PC-9 (cell line): ENCODE data around the gene CDH12. TPM values are rescaled to one million over a fixed set of nuclear protein-coding genes. Genes with fewer than 3 reads are reported as not detected.

Experiments used
- BruUV-seq: library from RNA; stranded (reverse); fragments of 400-500 nt; replicated peaks from 2 replicates; lab custom pipeline; 2021; lab: Mats Ljungman, UMichigan
- CTCF ChIA-PET: fragments of 300-600 bp; sonication (Branson Sonifier 250); formaldehyde crosslinking; loops from one replicate; lab custom pipeline; 2022; ENCODE audit warnings: antibody characterized with exemption; lab: Charles Lee
- POLR2A ChIA-PET: fragments of 300-600 bp; sonication (Branson Sonifier 250); formaldehyde crosslinking; loops from one replicate; lab custom pipeline; 2022; ENCODE audit warnings: antibody characterized with exemption; ENCODE audit not compliant: unreplicated experiment; lab: Charles Lee
- DNase-seq, 2 experiments: peaks; one replicate each; pipeline versions ENCODE4 v3.0.0 to v3.0.0-alpha.2; 2015 to 2022; ENCODE audit warnings: mixed read lengths in 1 of 2
- H2AFZ ChIP-seq: fragments of 200-600 bp; sonication (generic); 2 replicates; pipeline ENCODE4 v1.8.1; 2017; ENCODE audit warnings: antibody characterized with exemption
- H3F3A ChIP-seq: fragments of 200-600 bp; sonication (generic); 2 replicates; pipeline ENCODE4 v1.8.1; 2017; ENCODE audit warnings: antibody characterized with exemption, mild to moderate bottlenecking, low read depth; ENCODE audit not compliant: insufficient read depth
- H3K27ac ChIP-seq: fragments of 200-600 bp; sonication (generic); 2 replicates; pipeline ENCODE4 v1.6.1; 2016; ENCODE audit warnings: mixed run types
- H3K27me3 ChIP-seq: fragments of 200-600 bp; sonication (generic); 2 replicates; pipeline ENCODE4 v1.6.1; 2016; ENCODE audit warnings: low read depth, mixed run types; ENCODE audit not compliant: insufficient read depth
- H3K36me3 ChIP-seq: fragments of 200-600 bp; sonication (generic); 2 replicates; pipeline ENCODE4 v1.6.1; 2016; ENCODE audit warnings: low read depth, mixed run types
- H3K4me1 ChIP-seq: fragments of 200-600 bp; sonication (generic); replicated peaks from 2 replicates; pipeline ENCODE4 v1.6.1; 2016; ENCODE audit warnings: mixed run types; ENCODE audit not compliant: insufficient read depth
- H3K4me2 ChIP-seq: fragments of 200-600 bp; sonication (generic); 2 replicates; pipeline ENCODE4 v1.6.1; 2017; ENCODE audit warnings: mixed run types
- H3K4me3 ChIP-seq: fragments of 200-600 bp; sonication (generic); 2 replicates; pipeline ENCODE4 v1.6.1; 2016; ENCODE audit warnings: mixed run types
- H3K79me2 ChIP-seq: fragments of 200-600 bp; sonication (generic); 2 replicates; pipeline ENCODE4 v1.6.1; 2017; ENCODE audit warnings: low read depth, mixed run types
- H3K9me2 ChIP-seq: fragments of 200-600 bp; sonication (generic); 2 replicates; pipeline ENCODE4 v1.8.1; 2017; ENCODE audit warnings: mild to moderate bottlenecking; ENCODE audit not compliant: insufficient read depth
- H3K9me3 ChIP-seq: fragments of 200-600 bp; sonication (generic); 2 replicates; pipeline ENCODE4 v1.8.1; 2016; ENCODE audit warnings: low read depth; ENCODE audit not compliant: insufficient read depth
- H4K20me1 ChIP-seq: fragments of 200-600 bp; sonication (generic); 2 replicates; pipeline ENCODE4 v1.8.1; 2017; ENCODE audit not compliant: insufficient read depth
- CTCF ChIP-seq: fragments of 200-600 bp; sonication (generic); conservative IDR thresholded peaks from 2 replicates; pipeline ENCODE4 v1.6.1; 2017; ENCODE audit warnings: mixed run types, antibody characterized with exemption, mild to moderate bottlenecking, moderate library complexity
- EZH2 ChIP-seq: fragments of 200-600 bp; sonication (generic); IDR thresholded peaks from 2 replicates; pipeline ENCODE4 v1.8.0; 2017; ENCODE audit warnings: antibody characterized with exemption, low read depth
- intact Hi-C: fragments of 100-400 bp; cut with micrococcal nuclease; formaldehyde crosslinking; loops from one replicate; pipeline ENCODE4 v1.10.0; 2022; ENCODE audit not compliant: unreplicated experiment
- total RNA-seq: library from RNA; stranded (reverse); gene quantifications from 2 replicates; pipeline ENCODE4 v1.2.3, GENCODE V29; 2021

The CDH12 gene
- total RNA-seq, 1 experiment from 2014 or later = not detected

- TF ChIP-seq CTCF (no peak), EZH2 (no peak)
- no peak overlapping the region for H3K4me2 ChIP-seq
- intact Hi-C loops = no loop called here
- POLR2A ChIA-PET = no interaction called here
- H3K27ac ChIP-seq = no peak overlapping the region
- no peaks in the 10 kb centered on the region for H3K27me3 ChIP-seq
- H3K79me2 ChIP-seq = no peaks in the 10 kb centered on the region
- no peaks in the 10 kb centered on the region for H3K9me2 ChIP-seq
- H4K20me1 ChIP-seq = no peaks in the 10 kb centered on the region
- peaks cover 3% of the 10 kb centered on the region; the same call in 1 of the 2 replicates for H3K9me3 ChIP-seq
- no peaks in the 10 kb centered on the region for H3F3A ChIP-seq
- no peak overlapping the region for H2AFZ ChIP-seq
- no peaks in the 10 kb centered on the region for H3K36me3 ChIP-seq
- no peaks in the 10 kb centered on the region for H3K4me1 ChIP-seq
- BruUV-seq = no TSS peak
- no peak overlapping the region for H3K4me3 ChIP-seq
- DNase-seq = no peak
- CTCF ChIA-PET = no interaction called here
Measured at GRCh38 chr5:22572941-22573340, 280.2 kb downstream of the CDH12 start.

DNA sequence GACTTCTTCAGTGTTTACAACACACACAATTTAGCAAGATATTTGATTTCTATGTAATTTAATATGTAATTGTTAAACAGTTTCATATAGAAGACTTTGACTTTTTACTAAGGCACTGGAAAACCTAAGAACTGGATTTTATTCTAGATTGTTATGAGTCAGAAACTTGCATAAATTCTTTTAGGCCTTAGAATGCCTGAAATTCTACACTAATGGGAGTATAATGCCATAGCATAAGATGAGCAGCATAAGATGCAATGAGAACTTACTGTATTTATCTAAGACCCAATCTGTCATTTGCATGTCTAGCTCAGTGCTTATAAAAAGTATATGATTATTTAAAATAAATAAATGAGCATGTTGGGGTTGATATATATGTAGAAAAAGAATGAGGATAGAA is 285.2 kb downstream of the CDH12 start:
- no peak overlapping the region for H3K27ac ChIP-seq
- H3K4me1 ChIP-seq = no peaks in the 10 kb centered on the region
- H2AFZ ChIP-seq = no peak overlapping the region
- H4K20me1 ChIP-seq = no peaks in the 10 kb centered on the region
- H3K27me3 ChIP-seq = no peaks in the 10 kb centered on the region
- no TSS peak for BruUV-seq
- no peaks in the 10 kb centered on the region for H3K9me2 ChIP-seq
- POLR2A ChIA-PET = no interaction called here
- H3K79me2 ChIP-seq = no peaks in the 10 kb centered on the region
- TF ChIP-seq EZH2 = no peak
- no peak for TF ChIP-seq CTCF
- CTCF ChIA-PET = no interaction called here
- intact Hi-C loops = no loop called here
- no peak overlapping the region for H3K4me2 ChIP-seq
- no peaks in the 10 kb centered on the region for H3F3A ChIP-seq
- DNase-seq = no peak
- peaks cover 3% of the 10 kb centered on the region; the same call in 1 of the 2 replicates for H3K9me3 ChIP-seq
- H3K4me3 ChIP-seq = no peak overlapping the region
- H3K36me3 ChIP-seq = no peaks in the 10 kb centered on the region

DNA sequence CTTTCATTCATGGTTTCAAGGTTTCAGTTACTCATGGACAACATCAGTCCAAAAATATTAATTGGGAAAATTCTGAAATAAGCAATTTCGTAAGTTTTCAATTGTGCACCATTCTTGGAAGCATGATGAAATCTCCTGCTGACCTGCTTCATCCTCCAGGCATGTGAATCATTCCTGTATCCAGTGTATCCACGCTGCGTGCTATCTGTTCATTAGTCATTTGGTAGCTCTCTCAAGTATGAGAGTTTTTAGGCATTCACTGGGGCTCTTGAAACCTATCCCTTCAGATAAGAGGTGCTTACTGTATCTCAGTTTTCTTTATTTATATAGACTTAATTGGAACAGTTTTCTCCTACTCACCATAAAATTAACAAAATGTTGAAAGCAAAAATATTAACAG is 293.0 kb downstream of the CDH12 start:
- H3K79me2 ChIP-seq = no peaks in the 10 kb centered on the region
- H4K20me1 ChIP-seq = no peaks in the 10 kb centered on the region
- POLR2A ChIA-PET = no interaction called here
- no peak overlapping the region for H3K4me3 ChIP-seq
- H3K4me2 ChIP-seq = no peak overlapping the region
- H3K4me1 ChIP-seq = no peaks in the 10 kb centered on the region
- no peaks in the 10 kb centered on the region for H3F3A ChIP-seq
- TF ChIP-seq EZH2 = no peak
- TF ChIP-seq CTCF = no peak
- no peaks in the 10 kb centered on the region for H3K36me3 ChIP-seq
- no peak overlapping the region for H3K27ac ChIP-seq
- CTCF ChIA-PET = no interaction called here
- H3K9me3 ChIP-seq = no peaks in the 10 kb centered on the region
- BruUV-seq = no TSS peak
- DNase-seq = no peak
- H2AFZ ChIP-seq = no peak overlapping the region
- intact Hi-C loops = no loop called here
- H3K27me3 ChIP-seq = no peaks in the 10 kb centered on the region
- H3K9me2 ChIP-seq = no peaks in the 10 kb centered on the region
